Measurements from ENCODE around the gene TATDN2. TPM values are rescaled to one million over a fixed set of nuclear protein-coding genes. Genes with fewer than 3 reads are reported as not detected.

The TATDN2 gene
- total and polyA plus RNA-seq, 4 donors, result 12.0 to 32.9 (median 23.8) TPM

GRCh38 chr3:10235551-10235950 is 12.7 kb upstream of the TATDN2 start:
- no peaks in the 10 kb centered on the region for H3K9me3 ChIP-seq (ENCODE audit: control insufficient read depth in 4 of 4, insufficient read depth in 3 of 4, low read length in 3 of 4)
- WGBS, 2 donors, result 89 to 95% methylated on average over 6 of the region's 6 CpGs
- no peak overlapping the region for H3K4me3 ChIP-seq
- no peak overlapping the region for H3K9ac ChIP-seq (ENCODE audit: insufficient read depth in 1 of 2, low read length in 2 of 2)
- H3K27me3 ChIP-seq (ENCODE audit: control insufficient read depth in 3 of 3, insufficient read depth in 3 of 3, low read length in 2 of 3), result no peaks in the 10 kb centered on the region
- DNase-seq (no peak), ATAC-seq (ENCODE audit: insufficient read depth, low FRiP score) (no peak)
- no peak overlapping the region for H3K27ac ChIP-seq (ENCODE audit: low read depth in 1 of 2, low read length in 1 of 2)
- H3K36me3 ChIP-seq (ENCODE audit: control insufficient read depth in 4 of 4, insufficient read depth in 4 of 4, low read length in 4 of 4), result peaks cover 0 to 33% (median 0%) of the 10 kb centered on the region in 4 donors
- peaks cover 0 to 2% (median 0%) of the 10 kb centered on the region in 5 donors for H3K4me1 ChIP-seq (ENCODE audit: control insufficient read depth in 5 of 5, insufficient read depth in 5 of 5, low read length in 5 of 5)
- TF ChIP-seq CTCF (IDR thresholded peaks at IDR 0.05; ENCODE audit: control extremely low read depth, extremely low read depth), result no peak

GRCh38 chr3:10238345-10239183 is 9.7 kb upstream of the TATDN2 start:
- ATAC-seq (ENCODE audit: insufficient read depth, low FRiP score) (no peak), DNase-seq (no peak)
- 77 to 87% methylated on average over 15 of the region's 15 CpGs for WGBS, 2 donors
- Histone ChIP-seq H3K4me3 (no peak overlapping the region), H3K9ac (ENCODE audit: insufficient read depth in 1 of 2, low read length in 2 of 2) (no peak overlapping the region), H3K27ac (ENCODE audit: low read depth in 1 of 2, low read length in 1 of 2) (no peak overlapping the region), H3K27me3 (ENCODE audit: control insufficient read depth in 3 of 3, insufficient read depth in 3 of 3, low read length in 2 of 3) (no peaks in the 10 kb centered on the region), H3K4me1 (ENCODE audit: control insufficient read depth in 5 of 5, insufficient read depth in 5 of 5, low read length in 5 of 5) (peaks cover 0 to 2% (median 0%) of the 10 kb centered on the region in 5 donors), H3K36me3 (ENCODE audit: control insufficient read depth in 4 of 4, insufficient read depth in 4 of 4, low read length in 4 of 4) (peaks cover 0 to 38% (median 0%) of the 10 kb centered on the region in 4 donors), H3K9me3 (ENCODE audit: control insufficient read depth in 4 of 4, insufficient read depth in 3 of 4, low read length in 3 of 4) (no peaks in the 10 kb centered on the region)
- no peak for TF ChIP-seq CTCF (IDR thresholded peaks at IDR 0.05; ENCODE audit: control extremely low read depth, extremely low read depth)

- H3K36me3 ChIP-seq (ENCODE audit: control insufficient read depth in 4 of 4, insufficient read depth in 4 of 4, low read length in 4 of 4), result peaks cover 0 to 25% (median 0%) of the 10 kb centered on the region in 4 donors
- DNase-seq (peak in 1 of 3 donors; percentile 21), ATAC-seq (ENCODE audit: insufficient read depth, low FRiP score) (no peak)
- TF ChIP-seq CTCF (IDR thresholded peaks at IDR 0.05; ENCODE audit: control extremely low read depth, extremely low read depth), result no peak
- no peaks in the 10 kb centered on the region for H3K27me3 ChIP-seq (ENCODE audit: control insufficient read depth in 3 of 3, insufficient read depth in 3 of 3, low read length in 2 of 3)
- H3K27ac ChIP-seq (ENCODE audit: low read depth in 1 of 2, low read length in 1 of 2), result no peak overlapping the region
- no peak overlapping the region for H3K4me3 ChIP-seq
- H3K9ac ChIP-seq (ENCODE audit: insufficient read depth in 1 of 2, low read length in 2 of 2), result no peak overlapping the region
- H3K4me1 ChIP-seq (ENCODE audit: control insufficient read depth in 5 of 5, insufficient read depth in 5 of 5, low read length in 5 of 5), result no peaks in the 10 kb centered on the region
- H3K9me3 ChIP-seq (ENCODE audit: control insufficient read depth in 4 of 4, insufficient read depth in 3 of 4, low read length in 3 of 4), result peaks cover 0 to 3% (median 1%) of the 10 kb centered on the region in 4 donors
- 82 to 88% methylated on average over 6 of the region's 6 CpGs for WGBS, 2 donors
These were observed 7.5 kb upstream of the TATDN2 start for GRCh38 chr3:10240799-10241198.
